Progenitor cell of endocrine pancreas (in vitro differentiated cells): ENCODE results near the gene PPP1CB. TPM values are rescaled to one million over a fixed set of nuclear protein-coding genes. Genes with fewer than 3 reads are reported as not detected.
A peak's percentile ranks its signal among the peaks of the same experiment; 100 is the strongest.

ENCODE experiments used
- DNase-seq: peaks from one replicate; pipeline ENCODE4 v3.0.0; 2021; ENCODE audit warnings: low spot score; ENCODE audit not compliant: unreplicated experiment
- H3K27ac Mint-ChIP-seq: 2 replicates; pipeline ENCODE4 v1.8.0; 2021; ENCODE audit warnings: mild to moderate bottlenecking, moderate library complexity, mixed read lengths
- H3K27me3 Mint-ChIP-seq: 2 replicates; pipeline ENCODE4 v1.8.0; 2021; ENCODE audit warnings: mixed read lengths
- H3K36me3 Mint-ChIP-seq: 2 replicates; pipeline ENCODE4 v1.8.0; 2022; ENCODE audit warnings: mixed read lengths; ENCODE audit not compliant: insufficient read depth
- H3K4me1 Mint-ChIP-seq: 2 replicates; pipeline ENCODE4 v1.8.0; 2021; ENCODE audit warnings: low read depth, mixed read lengths
- H3K4me3 Mint-ChIP-seq: 2 replicates; pipeline ENCODE4 v1.8.0; 2021; ENCODE audit warnings: low read depth, mild to moderate bottlenecking, moderate library complexity, mixed read lengths
- H3K9me3 Mint-ChIP-seq: 2 replicates; pipeline ENCODE4 v1.8.0; 2021; ENCODE audit warnings: low read depth, mixed read lengths
- total RNA-seq: library from RNA; stranded (reverse); gene quantifications from 2 replicates; pipeline ENCODE4 v1.2.1, GENCODE V29; 2021
- TF ChIP-seq, protein P1 (sequence below): fragments of 200-600 bp; sonication (generic); IDR thresholded peaks from one replicate; pipeline ENCODE4 v1.5.0; 2021; ENCODE audit warnings: antibody characterized with exemption, mild to moderate bottlenecking; ENCODE audit not compliant: unreplicated experiment

The PPP1CB gene
- total RNA-seq, 1 donor from 2014 or later = 193 TPM

- no peak for DNase-seq
- Mint-ChIP-seq H3K4me1 (peaks cover 8% of the 10 kb centered on the region), H3K4me3 (no peak overlapping the region), H3K27ac (no peak overlapping the region), H3K9me3 (peaks cover 3% of the 10 kb centered on the region), H3K36me3 (no peaks in the 10 kb centered on the region), H3K27me3 (no peaks in the 10 kb centered on the region)
- TF ChIP-seq, protein P1, sequence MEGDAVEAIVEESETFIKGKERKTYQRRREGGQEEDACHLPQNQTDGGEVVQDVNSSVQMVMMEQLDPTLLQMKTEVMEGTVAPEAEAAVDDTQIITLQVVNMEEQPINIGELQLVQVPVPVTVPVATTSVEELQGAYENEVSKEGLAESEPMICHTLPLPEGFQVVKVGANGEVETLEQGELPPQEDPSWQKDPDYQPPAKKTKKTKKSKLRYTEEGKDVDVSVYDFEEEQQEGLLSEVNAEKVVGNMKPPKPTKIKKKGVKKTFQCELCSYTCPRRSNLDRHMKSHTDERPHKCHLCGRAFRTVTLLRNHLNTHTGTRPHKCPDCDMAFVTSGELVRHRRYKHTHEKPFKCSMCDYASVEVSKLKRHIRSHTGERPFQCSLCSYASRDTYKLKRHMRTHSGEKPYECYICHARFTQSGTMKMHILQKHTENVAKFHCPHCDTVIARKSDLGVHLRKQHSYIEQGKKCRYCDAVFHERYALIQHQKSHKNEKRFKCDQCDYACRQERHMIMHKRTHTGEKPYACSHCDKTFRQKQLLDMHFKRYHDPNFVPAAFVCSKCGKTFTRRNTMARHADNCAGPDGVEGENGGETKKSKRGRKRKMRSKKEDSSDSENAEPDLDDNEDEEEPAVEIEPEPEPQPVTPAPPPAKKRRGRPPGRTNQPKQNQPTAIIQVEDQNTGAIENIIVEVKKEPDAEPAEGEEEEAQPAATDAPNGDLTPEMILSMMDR = no peak
Observed at GRCh38 chr2:28707592-28707991, 44.0 kb upstream of the PPP1CB start.

- H3K4me3 Mint-ChIP-seq = no peak overlapping the region
- DNase-seq = no peak
- peaks cover 3% of the 10 kb centered on the region for H3K9me3 Mint-ChIP-seq
- TF ChIP-seq, protein P1 = no peak
- H3K4me1 Mint-ChIP-seq = peaks cover 8% of the 10 kb centered on the region
- no peaks in the 10 kb centered on the region for H3K27me3 Mint-ChIP-seq
- peak overlapping the region; percentile 96 for H3K27ac Mint-ChIP-seq
- no peaks in the 10 kb centered on the region for H3K36me3 Mint-ChIP-seq
Observed at GRCh38 chr2:28709101-28709500, 42.5 kb upstream of the PPP1CB start.

- no peak for DNase-seq
- Mint-ChIP-seq H3K27ac (no peak overlapping the region), H3K27me3 (no peaks in the 10 kb centered on the region), H3K4me3 (no peak overlapping the region), H3K36me3 (no peaks in the 10 kb centered on the region), H3K9me3 (peaks cover under 1% of the 10 kb centered on the region), H3K4me1 (peaks cover 8% of the 10 kb centered on the region)
- TF ChIP-seq, protein P1 = no peak
Observed at GRCh38 chr2:28710545-28710944, 41.1 kb upstream of the PPP1CB start.

- Mint-ChIP-seq H3K27ac (no peak overlapping the region), H3K27me3 (no peaks in the 10 kb centered on the region), H3K36me3 (no peaks in the 10 kb centered on the region), H3K4me3 (no peak overlapping the region), H3K4me1 (peaks cover 11% of the 10 kb centered on the region), H3K9me3 (no peaks in the 10 kb centered on the region)
- DNase-seq = no peak
- TF ChIP-seq, protein P1 = no peak
Observed at GRCh38 chr2:28713577-28714298, 37.9 kb upstream of the PPP1CB start.

DNA sequence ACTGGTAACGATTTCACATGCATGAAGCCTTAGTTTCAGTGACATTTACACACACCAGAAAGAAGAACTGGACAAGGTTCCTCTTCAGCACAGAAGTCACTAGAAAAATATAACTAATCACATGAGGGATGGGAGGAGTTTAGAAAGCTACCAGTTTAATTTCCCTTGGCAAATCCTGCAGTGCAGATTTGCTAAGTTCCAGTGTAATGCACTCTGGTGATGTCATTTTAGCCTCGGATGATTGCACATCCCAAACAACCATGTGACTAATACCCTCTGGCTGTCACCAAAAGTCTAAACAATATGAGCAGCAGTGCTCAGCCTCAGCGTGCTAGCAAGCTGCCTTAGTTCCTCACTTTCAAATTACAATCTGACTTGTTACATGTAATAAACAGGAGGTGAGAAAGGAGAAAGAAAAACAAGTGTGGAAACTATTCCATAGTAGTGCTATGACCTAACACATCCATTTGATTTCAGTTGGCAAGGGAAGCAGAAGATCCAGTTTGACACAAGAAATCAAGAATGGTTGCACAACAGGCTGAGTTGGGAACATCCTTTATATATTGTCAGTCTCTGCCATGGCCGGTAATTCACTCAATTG is 35.3 kb upstream of the PPP1CB start:
- TF ChIP-seq, protein P1 = no peak
- Mint-ChIP-seq H3K4me3 (no peak overlapping the region), H3K27me3 (no peaks in the 10 kb centered on the region)

More for the DNA sequence above, 35.3 kb upstream of the PPP1CB start:
- DNase-seq = no peak
- Mint-ChIP-seq H3K9me3 (peaks cover 4% of the 10 kb centered on the region), H3K27ac (no peak overlapping the region), H3K4me1 (peaks cover 4% of the 10 kb centered on the region), H3K36me3 (no peaks in the 10 kb centered on the region)
